Adipocyte (in vitro differentiated cells): ENCODE results near the gene MAP2K4.
A peak's percentile ranks its signal among the peaks of the same experiment; 100 is the strongest.
"Not testable (repeated sequence)": the region's sequence is repeated elsewhere in the genome, so short reads cannot be mapped to it uniquely, and the experiment has no call there.

Experiments
- DNase-seq: peaks from one replicate; pipeline ENCODE4 v3.0.0-alpha.2; 2015; ENCODE audit warnings: low read depth
- H3K27me3 ChIP-seq: replicated peaks from 2 replicates; pipeline ENCODE4 v1.7.0; 2013; ENCODE audit warnings: mild to moderate bottlenecking, low read length, moderate library complexity; ENCODE audit not compliant: control insufficient read depth, insufficient read depth
- H3K36me3 ChIP-seq: 2 replicates; pipeline ENCODE4 v1.7.0; 2013; ENCODE audit warnings: low read length, mild to moderate bottlenecking, moderate library complexity; ENCODE audit not compliant: control insufficient read depth, insufficient read depth, severe bottlenecking
- H3K4me1 ChIP-seq: 2 replicates; pipeline ENCODE4 v1.7.0; 2013; ENCODE audit warnings: mild to moderate bottlenecking, low read length, moderate library complexity; ENCODE audit not compliant: control insufficient read depth, insufficient read depth
- H3K4me3 ChIP-seq: 2 replicates; pipeline ENCODE4 v1.7.0; 2013; ENCODE audit warnings: mild to moderate bottlenecking, low read length, moderate library complexity
- H3K9ac ChIP-seq: 2 replicates; pipeline ENCODE4 v1.7.0; 2013; ENCODE audit warnings: mild to moderate bottlenecking, low read length, moderate library complexity
- H3K9me3 ChIP-seq: 2 replicates; pipeline ENCODE4 v1.7.0; 2013; ENCODE audit warnings: mild to moderate bottlenecking, low read length, moderate library complexity; ENCODE audit not compliant: control insufficient read depth

The MAP2K4 gene

DNA sequence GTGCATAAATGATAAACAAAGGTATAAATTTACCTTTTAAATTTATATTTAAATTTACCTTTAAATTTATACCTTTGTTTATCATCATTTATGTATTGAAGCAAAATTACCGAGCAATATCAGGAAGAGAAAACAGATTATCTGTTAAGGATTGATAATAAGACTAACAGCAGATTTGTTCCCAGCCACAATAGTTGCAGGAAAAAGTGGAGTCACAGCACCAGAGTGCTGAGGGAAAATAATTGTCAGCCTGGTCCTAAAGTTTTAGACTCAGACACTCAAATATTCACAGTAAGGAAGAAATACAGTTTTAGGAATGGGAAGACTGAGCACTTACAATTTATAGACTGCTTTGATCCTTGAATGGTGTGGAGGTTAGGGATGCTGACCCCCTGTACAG, 117.2 kb downstream of the MAP2K4 start:
- Histone ChIP-seq H3K27me3 (no peaks in the 10 kb centered on the region), H3K9ac (no peak overlapping the region), H3K9me3 (peaks cover 9% of the 10 kb centered on the region), H3K36me3 (peaks cover 40% of the 10 kb centered on the region), H3K4me1 (peaks cover 12% of the 10 kb centered on the region), H3K4me3 (no peak overlapping the region)
- DNase-seq, result no peak

- H3K9me3 ChIP-seq, result peaks cover 9% of the 10 kb centered on the region
- H3K4me1 ChIP-seq, result no peaks in the 10 kb centered on the region
- H3K9ac ChIP-seq, result no peak overlapping the region
- DNase-seq, result no peak
- H3K36me3 ChIP-seq, result peaks cover 56% of the 10 kb centered on the region
- H3K27me3 ChIP-seq, result no peaks in the 10 kb centered on the region
- H3K4me3 ChIP-seq, result no peak overlapping the region
Observed at GRCh38 chr17:12140685-12141084, 120.0 kb downstream of the MAP2K4 start.

GRCh38 chr17:12162187-12162586, 141.5 kb downstream of the MAP2K4 start:
- not testable (repeated sequence) for DNase-seq, H3K9ac ChIP-seq

GRCh38 chr17:12164085-12164484, 143.4 kb downstream of the MAP2K4 start:
- H3K36me3 ChIP-seq, result no peaks in the 10 kb centered on the region
- no peak overlapping the region for H3K9ac ChIP-seq
- H3K4me1 ChIP-seq, result no peaks in the 10 kb centered on the region
- H3K27me3 ChIP-seq, result no peaks in the 10 kb centered on the region
- DNase-seq, result no peak
- no peaks in the 10 kb centered on the region for H3K9me3 ChIP-seq
- H3K4me3 ChIP-seq, result no peak overlapping the region

More at GRCh38 chr17:12162187-12162586, 141.5 kb downstream of the MAP2K4 start:
- H3K36me3 ChIP-seq, H3K9me3 ChIP-seq, H3K27me3 ChIP-seq, H3K4me3 ChIP-seq, H3K4me1 ChIP-seq: not testable (repeated sequence)

GRCh38 chr17:12178644-12179330, 158.1 kb downstream of the MAP2K4 start:
- no peaks in the 10 kb centered on the region for H3K4me1 ChIP-seq
- H3K36me3 ChIP-seq, result no peaks in the 10 kb centered on the region
- no peaks in the 10 kb centered on the region for H3K9me3 ChIP-seq
- no peak for DNase-seq
- H3K4me3 ChIP-seq, result no peak overlapping the region
- no peak overlapping the region for H3K9ac ChIP-seq
- no peaks in the 10 kb centered on the region for H3K27me3 ChIP-seq

GRCh38 chr17:12180644-12181261, 160.1 kb downstream of the MAP2K4 start:
- Histone ChIP-seq H3K4me1 (no peaks in the 10 kb centered on the region), H3K27me3 (no peaks in the 10 kb centered on the region), H3K9ac (no peak overlapping the region), H3K4me3 (no peak overlapping the region), H3K9me3 (no peaks in the 10 kb centered on the region), H3K36me3 (no peaks in the 10 kb centered on the region)
- peak; percentile 90 for DNase-seq

GRCh38 chr17:12187658-12188057, 167.0 kb downstream of the MAP2K4 start:
- no peak overlapping the region for H3K9ac ChIP-seq
- no peaks in the 10 kb centered on the region for H3K36me3 ChIP-seq

GRCh38 chr17:12193144-12193735, 172.6 kb downstream of the MAP2K4 start:
- no peaks in the 10 kb centered on the region for H3K36me3 ChIP-seq
- peaks cover 5% of the 10 kb centered on the region for H3K9me3 ChIP-seq
- H3K9ac ChIP-seq, result no peak overlapping the region
- DNase-seq, result no peak
- no peaks in the 10 kb centered on the region for H3K27me3 ChIP-seq
- no peak overlapping the region for H3K4me3 ChIP-seq
- no peaks in the 10 kb centered on the region for H3K4me1 ChIP-seq

More at GRCh38 chr17:12187658-12188057, 167.0 kb downstream of the MAP2K4 start:
- no peaks in the 10 kb centered on the region for H3K27me3 ChIP-seq
- no peaks in the 10 kb centered on the region for H3K4me1 ChIP-seq
- no peak overlapping the region for H3K4me3 ChIP-seq
- DNase-seq, result no peak
- H3K9me3 ChIP-seq, result peaks cover 14% of the 10 kb centered on the region
